Duodenal mucosa (tissue), 2 donors: Measurements from ENCODE around the gene RRAGD.

Source experiments
- H3K27ac ChIP-seq: one replicate; pipeline ENCODE4 v1.7.0; 2013; ENCODE audit warnings: low read depth, low read length
- H3K27me3 ChIP-seq, 2 donors: one replicate each; pipeline ENCODE4 v1.7.0; 2013; ENCODE audit warnings: low read length in 2 of 2, control low read depth in 1 of 2; ENCODE audit not compliant: insufficient read depth in 2 of 2, control insufficient read depth in 1 of 2
- H3K36me3 ChIP-seq, 2 donors: one replicate each; pipeline ENCODE4 v1.7.0; 2013; ENCODE audit warnings: low read length in 2 of 2, control low read depth in 1 of 2; ENCODE audit not compliant: insufficient read depth in 2 of 2, control insufficient read depth in 1 of 2
- H3K4me1 ChIP-seq, 2 donors: one replicate each; pipeline ENCODE4 v1.7.0; 2013; ENCODE audit warnings: low read length in 2 of 2, control low read depth in 1 of 2; ENCODE audit not compliant: insufficient read depth in 2 of 2, control insufficient read depth in 1 of 2
- H3K4me3 ChIP-seq, 2 donors: one replicate each; pipeline ENCODE4 v1.7.0; 2013; ENCODE audit warnings: low read length in 2 of 2, low read depth in 1 of 2
- H3K9ac ChIP-seq, 2 donors: one replicate each; pipeline ENCODE4 v1.7.0; 2013; ENCODE audit warnings: low read length in 2 of 2, low read depth in 1 of 2
- H3K9me3 ChIP-seq, 2 donors: one replicate each; pipeline ENCODE4 v1.7.0; 2013; ENCODE audit warnings: low read length in 2 of 2, control low read depth in 1 of 2; ENCODE audit not compliant: control insufficient read depth in 1 of 2

Gene RRAGD

DNA sequence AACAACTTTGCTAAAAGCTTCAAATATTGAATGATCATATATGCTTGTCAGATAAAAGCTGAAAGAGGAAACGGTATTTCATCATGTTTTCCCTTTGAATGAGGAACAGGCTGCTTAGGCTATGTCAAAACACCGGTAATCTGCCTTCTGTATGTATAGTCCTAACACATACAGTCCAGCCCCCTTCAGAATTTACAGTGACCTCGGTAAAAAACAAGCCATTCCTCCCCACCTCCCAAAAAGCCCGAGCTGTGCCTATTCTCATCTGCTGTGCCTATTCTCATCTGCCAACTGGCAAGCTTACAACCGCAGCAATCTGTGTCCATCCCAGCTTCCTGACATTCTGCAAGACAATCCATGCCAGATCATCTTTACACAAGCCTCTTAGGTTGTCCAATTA, 32.8 kb downstream of the RRAGD start:
- no peak overlapping the region for H3K4me3 ChIP-seq
- no peak overlapping the region for H3K27ac ChIP-seq
- H3K9me3 ChIP-seq = no peaks in the 10 kb centered on the region
- peaks cover 9% of the 10 kb centered on the region in 2 donors for H3K4me1 ChIP-seq
- no peaks in the 10 kb centered on the region for H3K27me3 ChIP-seq
- no peaks in the 10 kb centered on the region for H3K36me3 ChIP-seq
- H3K9ac ChIP-seq = no peak overlapping the region

DNA sequence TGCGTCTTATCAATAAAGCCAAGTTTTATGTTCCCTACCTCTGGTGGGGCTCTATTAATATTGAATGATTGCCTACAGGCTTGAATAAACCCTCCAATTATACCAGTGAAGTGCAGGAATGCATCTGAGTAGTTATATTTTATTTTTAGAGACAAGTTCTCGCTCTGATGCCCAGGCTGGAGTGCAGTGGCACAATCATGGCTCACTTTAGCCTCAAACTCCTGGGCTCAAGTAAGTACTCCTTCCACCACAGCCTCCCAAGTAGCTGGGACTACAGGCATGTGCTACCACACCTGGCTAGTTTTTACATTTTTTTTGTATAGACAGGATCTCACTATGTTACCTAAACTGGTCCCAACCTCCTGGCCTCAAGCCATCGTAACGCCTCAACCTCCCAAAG, 33.4 kb downstream of the RRAGD start:
- H3K4me1 ChIP-seq = peaks cover 9% of the 10 kb centered on the region in 2 donors
- H3K27me3 ChIP-seq = no peaks in the 10 kb centered on the region
- H3K27ac ChIP-seq = no peak overlapping the region
- H3K9ac ChIP-seq = no peak overlapping the region
- H3K9me3 ChIP-seq = no peaks in the 10 kb centered on the region
- no peaks in the 10 kb centered on the region for H3K36me3 ChIP-seq
- no peak overlapping the region for H3K4me3 ChIP-seq

DNA sequence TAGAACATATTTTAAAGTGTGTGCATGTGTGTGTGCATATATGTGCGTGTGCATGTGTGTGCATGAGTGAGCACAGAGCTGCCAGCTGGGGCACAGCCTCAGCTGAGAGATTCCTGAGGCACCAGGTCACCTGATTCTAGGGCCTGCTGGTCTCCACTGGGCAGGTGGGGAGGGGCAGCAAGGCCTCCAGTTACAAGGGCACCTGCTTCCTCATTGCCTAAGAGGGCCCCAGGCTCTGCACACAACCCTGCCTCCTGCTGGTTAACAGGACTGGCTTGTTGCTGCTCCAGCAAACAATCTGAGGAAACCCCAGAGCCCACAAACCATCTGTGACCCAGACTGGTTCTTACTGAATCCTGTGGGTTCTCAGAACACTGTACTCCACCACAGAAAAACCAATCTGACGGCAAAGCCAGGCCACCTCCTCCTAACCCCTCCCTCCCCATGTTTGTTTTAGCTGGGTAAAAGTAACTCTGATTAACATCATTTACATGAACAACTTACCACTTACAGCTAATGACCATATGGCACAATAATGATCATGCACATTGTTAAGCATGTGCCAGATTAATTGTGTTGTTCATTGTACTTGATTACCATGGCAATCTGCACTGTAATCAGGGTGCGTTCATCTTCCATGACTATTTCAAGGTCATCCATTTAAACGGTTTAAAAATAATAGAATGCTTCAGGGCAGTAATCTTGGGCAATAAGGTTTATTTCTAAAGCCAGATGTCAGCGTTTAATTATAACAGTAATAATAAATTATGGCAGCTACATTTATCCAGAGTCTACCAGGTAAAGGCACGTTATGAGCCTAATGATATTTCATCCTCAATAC, 36.4 kb downstream of the RRAGD start:
- Histone ChIP-seq H3K4me3 (no peak overlapping the region), H3K9ac (no peak overlapping the region), H3K27ac (no peak overlapping the region), H3K9me3 (no peaks in the 10 kb centered on the region), H3K36me3 (no peaks in the 10 kb centered on the region), H3K27me3 (no peaks in the 10 kb centered on the region), H3K4me1 (peaks cover 15 to 19% of the 10 kb centered on the region in 2 donors)

DNA sequence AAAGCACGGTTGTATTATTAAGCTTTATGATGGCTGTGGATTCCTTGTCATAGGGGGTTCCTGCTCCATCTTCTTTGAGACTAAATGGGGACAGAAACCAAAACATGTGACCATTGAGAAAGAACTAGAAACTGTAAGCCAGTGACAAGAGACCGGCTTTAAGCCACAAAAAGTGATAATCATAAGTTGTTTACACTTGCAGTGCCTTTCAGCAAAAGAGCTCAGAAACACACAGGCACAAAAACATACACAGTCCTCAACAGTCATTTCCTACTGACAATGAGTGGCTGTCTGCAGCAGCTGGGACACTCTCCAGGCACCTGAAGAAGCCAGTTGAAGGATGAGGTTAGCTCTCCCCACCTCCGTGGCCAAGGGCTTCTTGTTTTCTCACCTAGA, 39.6 kb downstream of the RRAGD start:
- H3K9me3 ChIP-seq = no peaks in the 10 kb centered on the region
- H3K4me3 ChIP-seq = no peak overlapping the region
- peaks cover 15 to 19% of the 10 kb centered on the region in 2 donors for H3K4me1 ChIP-seq
- H3K27ac ChIP-seq = no peak overlapping the region
- H3K9ac ChIP-seq = no peak overlapping the region
- no peaks in the 10 kb centered on the region for H3K36me3 ChIP-seq
- H3K27me3 ChIP-seq = no peaks in the 10 kb centered on the region

DNA sequence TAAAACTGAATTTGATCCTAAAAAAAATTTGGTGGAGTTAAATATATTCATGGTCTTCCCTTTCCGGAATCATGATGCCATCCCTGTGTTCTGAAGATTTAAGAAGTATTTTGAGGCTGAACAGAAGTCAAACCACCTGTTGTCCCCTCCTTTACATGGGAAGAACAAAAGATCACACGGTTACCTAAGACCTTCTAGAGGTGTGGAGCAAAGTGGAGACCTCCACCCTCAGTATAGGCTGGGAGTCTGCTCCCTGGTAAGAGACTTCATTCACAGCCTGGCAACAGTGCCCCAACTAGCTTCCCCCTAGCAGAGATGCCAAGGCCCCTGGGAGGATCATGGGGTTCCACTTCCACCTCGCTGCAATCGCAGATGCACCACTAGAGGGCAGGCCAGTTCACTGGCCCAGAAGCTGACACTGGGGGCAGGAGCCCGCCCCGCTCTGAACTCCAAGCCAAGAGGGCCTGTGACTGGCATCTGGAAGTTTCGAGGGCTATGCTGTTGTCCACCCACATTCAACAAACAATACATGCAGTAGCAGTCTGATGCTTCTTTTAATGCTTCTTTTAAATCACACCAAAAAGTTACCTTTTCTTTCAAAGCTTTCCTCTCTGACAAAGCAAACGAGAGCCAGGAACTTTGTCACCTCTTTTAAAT, 40.1 kb downstream of the RRAGD start:
- no peak overlapping the region for H3K27ac ChIP-seq

DNA sequence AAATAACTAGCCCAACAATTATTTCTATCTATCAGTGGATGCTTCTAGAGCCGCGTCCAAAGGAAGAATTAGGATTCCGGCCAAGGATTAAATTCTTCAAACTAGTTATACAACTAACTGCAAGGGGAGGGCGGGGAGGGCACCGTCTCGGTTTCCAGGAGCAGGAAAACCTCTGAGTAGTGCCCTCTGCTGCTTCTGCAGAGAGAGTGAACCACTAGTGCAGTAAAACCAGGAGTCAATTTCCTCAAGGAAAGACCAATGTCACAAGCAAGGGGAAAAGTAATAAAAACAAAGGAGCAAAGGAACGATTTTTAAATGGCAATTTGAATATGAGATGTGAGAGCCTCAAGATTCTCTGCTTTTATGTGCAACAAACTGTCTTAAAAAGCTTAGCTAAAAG, 43.1 kb downstream of the RRAGD start:
- Histone ChIP-seq H3K9ac (no peak overlapping the region), H3K27me3 (no peaks in the 10 kb centered on the region), H3K36me3 (no peaks in the 10 kb centered on the region), H3K27ac (no peak overlapping the region), H3K9me3 (no peaks in the 10 kb centered on the region), H3K4me1 (peaks cover 6 to 10% of the 10 kb centered on the region in 2 donors), H3K4me3 (no peak overlapping the region)

More for the DNA sequence above, 40.1 kb downstream of the RRAGD start:
- peaks cover 15 to 19% of the 10 kb centered on the region in 2 donors for H3K4me1 ChIP-seq
- no peaks in the 10 kb centered on the region for H3K36me3 ChIP-seq
- no peak overlapping the region for H3K9ac ChIP-seq
- no peaks in the 10 kb centered on the region for H3K9me3 ChIP-seq
- H3K4me3 ChIP-seq = no peak overlapping the region
- no peaks in the 10 kb centered on the region for H3K27me3 ChIP-seq

DNA sequence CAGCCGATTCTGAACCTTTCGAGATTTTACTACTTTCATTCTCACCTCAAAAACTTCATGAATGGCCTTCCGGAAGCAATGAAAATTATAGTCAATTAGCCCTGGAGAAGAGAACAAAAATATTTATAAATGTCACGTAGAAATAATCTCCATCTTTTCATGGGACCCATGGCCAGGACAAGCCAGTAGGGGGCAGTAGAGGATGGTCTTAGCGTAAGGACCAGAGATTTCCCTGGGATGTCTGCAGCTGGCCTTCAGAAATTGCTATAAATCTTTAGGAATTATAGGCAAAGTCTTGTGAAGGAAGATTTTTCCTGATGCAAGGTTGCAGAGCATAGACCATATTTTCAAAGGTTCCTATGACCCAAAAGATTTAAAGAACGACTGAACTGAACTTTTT, 44.0 kb downstream of the RRAGD start:
- H3K4me1 ChIP-seq = peaks cover 6 to 10% of the 10 kb centered on the region in 2 donors
- no peaks in the 10 kb centered on the region for H3K36me3 ChIP-seq
- H3K27ac ChIP-seq = no peak overlapping the region
- H3K27me3 ChIP-seq = no peaks in the 10 kb centered on the region
- no peaks in the 10 kb centered on the region for H3K9me3 ChIP-seq
- no peak overlapping the region for H3K4me3 ChIP-seq
- no peak overlapping the region for H3K9ac ChIP-seq

DNA sequence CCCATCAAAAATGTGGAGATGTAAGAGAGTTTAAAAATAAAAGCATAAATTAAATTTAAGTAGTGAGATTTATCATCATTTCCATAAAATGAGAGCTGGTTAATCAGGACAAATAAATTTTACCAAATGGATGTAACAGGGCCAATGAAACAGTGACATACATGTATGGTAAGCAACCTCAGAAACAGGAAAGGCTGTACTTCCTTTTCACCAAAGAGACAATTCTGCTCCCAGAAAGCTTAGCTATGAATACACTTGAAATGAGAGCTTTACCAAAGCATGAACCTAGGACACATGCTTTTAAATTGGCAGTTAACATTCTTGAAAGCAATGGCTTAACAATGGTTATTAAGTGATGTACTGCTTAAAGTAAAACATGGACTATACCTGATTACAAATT, 47.5 kb downstream of the RRAGD start:
- no peak overlapping the region for H3K4me3 ChIP-seq

DNA sequence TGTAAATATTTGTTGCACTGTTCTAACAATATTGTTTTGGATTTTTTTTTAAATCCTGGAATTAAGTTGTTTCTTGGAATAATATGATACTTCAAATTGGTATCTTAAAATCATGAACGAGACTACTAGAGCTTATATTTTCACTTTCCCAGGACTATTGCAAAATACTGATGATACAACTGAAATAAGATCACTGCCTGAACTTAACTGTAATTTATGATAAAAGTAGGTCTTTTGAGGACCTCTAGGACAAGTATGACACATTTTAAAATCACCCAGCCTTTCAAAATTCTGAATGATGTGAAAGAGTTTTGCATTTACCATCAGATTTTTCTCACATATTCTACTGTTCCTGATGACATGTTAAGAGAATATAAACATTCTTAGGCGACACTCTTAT, 50.9 kb downstream of the RRAGD start:
- H3K4me1 ChIP-seq = no peaks in the 10 kb centered on the region
- H3K9ac ChIP-seq = no peak overlapping the region
- no peaks in the 10 kb centered on the region for H3K27me3 ChIP-seq
- no peak overlapping the region for H3K27ac ChIP-seq
- H3K4me3 ChIP-seq = no peak overlapping the region
- H3K36me3 ChIP-seq = no peaks in the 10 kb centered on the region
- no peaks in the 10 kb centered on the region for H3K9me3 ChIP-seq

More for the DNA sequence above, 47.5 kb downstream of the RRAGD start:
- Histone ChIP-seq H3K36me3 (no peaks in the 10 kb centered on the region), H3K9me3 (no peaks in the 10 kb centered on the region), H3K27me3 (no peaks in the 10 kb centered on the region), H3K4me1 (no peaks in the 10 kb centered on the region), H3K9ac (no peak overlapping the region), H3K27ac (no peak overlapping the region)

DNA sequence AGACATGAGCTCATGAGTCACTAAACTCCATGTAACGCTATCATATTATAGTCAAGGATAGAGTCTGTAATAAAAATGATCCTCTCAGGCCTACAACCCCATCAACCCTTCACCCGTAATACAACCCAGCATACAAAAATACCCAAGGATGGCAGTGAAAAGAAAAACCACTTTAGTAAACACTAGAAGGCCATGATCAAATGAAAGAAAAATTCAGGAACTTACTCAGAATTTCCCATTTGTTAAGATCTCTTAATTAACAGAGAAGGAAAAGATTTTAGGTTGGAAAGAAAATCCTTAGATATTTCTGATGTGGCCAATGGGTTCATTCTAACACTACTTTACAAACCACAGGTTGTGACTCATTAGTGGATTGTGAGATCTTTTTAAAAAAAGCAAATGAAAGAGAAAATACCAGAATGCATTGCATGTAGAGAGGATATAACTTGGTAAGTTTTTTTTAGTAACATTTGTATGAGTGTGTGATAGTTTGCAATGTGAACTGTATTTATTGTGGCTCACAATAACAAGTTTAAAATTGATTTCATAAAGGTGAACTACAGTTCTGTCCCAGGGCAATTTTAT, 51.6 kb downstream of the RRAGD start:
- no peaks in the 10 kb centered on the region for H3K4me1 ChIP-seq
- H3K9me3 ChIP-seq = no peaks in the 10 kb centered on the region
- H3K36me3 ChIP-seq = no peaks in the 10 kb centered on the region
- no peaks in the 10 kb centered on the region for H3K27me3 ChIP-seq
- no peak overlapping the region for H3K4me3 ChIP-seq
- H3K27ac ChIP-seq = no peak overlapping the region
- H3K9ac ChIP-seq = no peak overlapping the region
